KBM-7 (cell line): ENCODE results near the gene SCUBE3.

Source experiments
- DNase-seq: peaks from one replicate; pipeline ENCODE4 v3.0.0-alpha.2; 2015
- in situ Hi-C: fragments of 300-500 bp; cut with MboI; formaldehyde crosslinking; loops from 2 replicates; pipeline ENCODE4 v1.14.3; 2020; ENCODE audit warnings: low sequenced_read_pairs, low pct_unique_long_range_greater_than_20kb, mixed read lengths

SCUBE3 gene

GRCh38 chr6:35292494-35292893 lies 78.7 kb downstream of the SCUBE3 start:
- no peak for DNase-seq
- in situ Hi-C loops, result no loop called here

- in situ Hi-C loops, result no loop called here
These were observed 79.9 kb downstream of the SCUBE3 start for GRCh38 chr6:35293681-35294080.

GRCh38 chr6:35294308-35294945 lies 80.7 kb downstream of the SCUBE3 start:
- in situ Hi-C loops, result no loop called here
- peak; percentile 55 for DNase-seq

More at GRCh38 chr6:35293681-35294080, 79.9 kb downstream of the SCUBE3 start:
- DNase-seq, result no peak

- no peak for DNase-seq
These were observed 81.3 kb downstream of the SCUBE3 start for GRCh38 chr6:35295036-35295435.

GRCh38 chr6:35295521-35296315 lies 82.0 kb downstream of the SCUBE3 start:
- in situ Hi-C loops, result no loop called here
- no peak for DNase-seq

More at GRCh38 chr6:35295036-35295435, 81.3 kb downstream of the SCUBE3 start:
- in situ Hi-C loops, result no loop called here

GRCh38 chr6:35296931-35297600 lies 83.3 kb downstream of the SCUBE3 start:
- in situ Hi-C loops, result no loop called here
- DNase-seq, result no peak

- DNase-seq, result peak; percentile 93
- in situ Hi-C loops, result no loop called here
These were observed 84.1 kb downstream of the SCUBE3 start, which contains the start of gene DEF6 for GRCh38 chr6:35297601-35298481. DEF6 (plus strand) TSS chr6:35297818; CDS start chr6:35297857, 39 bp downstream.

- no peak for DNase-seq
- in situ Hi-C loops, result no loop called here
These were observed 84.9 kb downstream of the SCUBE3 start for GRCh38 chr6:35298625-35299140.

GRCh38 chr6:35299674-35300073 lies 85.9 kb downstream of the SCUBE3 start:
- in situ Hi-C loops, result loop anchor here (25.0 kb wide), 1 partner anchor 438 kb away; the partner anchor contains the start of gene ARMC12
- peak; percentile 90 for DNase-seq

- no peak for DNase-seq
- in situ Hi-C loops, result loop anchor here (25.0 kb wide), 1 partner anchor 436 kb away; the partner anchor contains the start of gene ARMC12
These were observed 87.1 kb downstream of the SCUBE3 start for GRCh38 chr6:35300848-35301247.
